Lower lobe of right lung (tissue), 2 donors: ENCODE results near the gene TMOD1. TPM values are rescaled to one million over a fixed set of nuclear protein-coding genes. Genes with fewer than 3 reads are reported as not detected.

ENCODE experiments used
- ATAC-seq, 2 donors: fragments of 200-7000 bp; cut with Tn5 transposase; one replicate each; pipeline ENCODE4 v1.9.1; 2020 to 2022; ENCODE audit warnings: mild to moderate bottlenecking in 2 of 2, moderate library complexity in 2 of 2
- DNase-seq: peaks from one replicate; pipeline ENCODE4 v3.0.0-alpha.2; 2020
- H3K27ac ChIP-seq: fragments of 200-600 bp; one replicate; pipeline ENCODE4 v1.8.0; 2022
- H3K27me3 ChIP-seq: fragments of 200-600 bp; one replicate; pipeline ENCODE4 v1.8.0; 2022; ENCODE audit warnings: low read depth
- H3K36me3 ChIP-seq: fragments of 200-600 bp; one replicate; pipeline ENCODE4 v1.8.0; 2022; ENCODE audit warnings: mild to moderate bottlenecking
- H3K4me1 ChIP-seq: fragments of 200-600 bp; one replicate; pipeline ENCODE4 v1.8.0; 2022
- H3K4me3 ChIP-seq: fragments of 200-600 bp; one replicate; pipeline ENCODE4 v1.8.0; 2022; ENCODE audit warnings: mild to moderate bottlenecking
- H3K9me3 ChIP-seq: fragments of 200-600 bp; one replicate; pipeline ENCODE4 v1.8.0; 2022
- intact Hi-C: fragments of 100-400 bp; cut with DNase I; formaldehyde crosslinking; loops from one replicate; pipeline ENCODE4 v1.11.0; 2022
- total RNA-seq: library from RNA; stranded (reverse); fragmentation: NEBNext Ultra II Directional; extraction: Animal tissue kit (Norgen Biotek cat#: 25700); gene quantifications from one replicate; pipeline ENCODE4 v1.2.1, GENCODE V29; 2021
- TF ChIP-seq, protein P1 (sequence below): fragments of 200-600 bp; IDR thresholded peaks from one replicate; pipeline ENCODE4 v1.8.0; 2022; ENCODE audit warnings: antibody characterized with exemption, mild to moderate bottlenecking
- donor health status: DM: no; HTN: yes; CAD: no; lungs with severe emphysema.

Gene TMOD1
- total RNA-seq, 1 donor from 2014 or later, result 7.9 TPM

DNA sequence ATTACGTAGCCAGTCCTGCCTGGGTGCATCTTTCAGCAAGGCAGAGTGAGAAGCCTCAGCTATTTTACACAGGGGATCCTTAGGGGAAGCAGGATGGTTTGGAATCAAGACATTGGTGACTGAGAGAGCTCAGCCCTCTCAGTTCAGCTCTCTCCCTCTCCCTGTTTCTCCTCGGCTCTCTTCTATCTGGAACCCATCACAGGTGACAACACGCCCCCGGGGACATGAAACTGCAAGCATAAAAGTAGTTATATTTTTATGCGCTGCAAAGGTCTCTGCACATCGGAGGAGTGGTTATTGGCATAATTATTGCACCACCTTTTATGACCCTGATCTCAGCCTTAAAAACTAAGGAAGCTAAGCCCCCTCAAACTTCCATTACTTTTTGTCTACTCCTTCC lies 14.2 kb downstream of the TMOD1 start:
- DNase-seq (no peak), ATAC-seq (no peak)
- H3K4me3 ChIP-seq, result no peak overlapping the region
- no peaks in the 10 kb centered on the region for H3K9me3 ChIP-seq
- H3K36me3 ChIP-seq, result no peaks in the 10 kb centered on the region
- TF ChIP-seq, protein P1, sequence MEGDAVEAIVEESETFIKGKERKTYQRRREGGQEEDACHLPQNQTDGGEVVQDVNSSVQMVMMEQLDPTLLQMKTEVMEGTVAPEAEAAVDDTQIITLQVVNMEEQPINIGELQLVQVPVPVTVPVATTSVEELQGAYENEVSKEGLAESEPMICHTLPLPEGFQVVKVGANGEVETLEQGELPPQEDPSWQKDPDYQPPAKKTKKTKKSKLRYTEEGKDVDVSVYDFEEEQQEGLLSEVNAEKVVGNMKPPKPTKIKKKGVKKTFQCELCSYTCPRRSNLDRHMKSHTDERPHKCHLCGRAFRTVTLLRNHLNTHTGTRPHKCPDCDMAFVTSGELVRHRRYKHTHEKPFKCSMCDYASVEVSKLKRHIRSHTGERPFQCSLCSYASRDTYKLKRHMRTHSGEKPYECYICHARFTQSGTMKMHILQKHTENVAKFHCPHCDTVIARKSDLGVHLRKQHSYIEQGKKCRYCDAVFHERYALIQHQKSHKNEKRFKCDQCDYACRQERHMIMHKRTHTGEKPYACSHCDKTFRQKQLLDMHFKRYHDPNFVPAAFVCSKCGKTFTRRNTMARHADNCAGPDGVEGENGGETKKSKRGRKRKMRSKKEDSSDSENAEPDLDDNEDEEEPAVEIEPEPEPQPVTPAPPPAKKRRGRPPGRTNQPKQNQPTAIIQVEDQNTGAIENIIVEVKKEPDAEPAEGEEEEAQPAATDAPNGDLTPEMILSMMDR, result no peak
- intact Hi-C loops, result no loop called here
- H3K4me1 ChIP-seq, result peaks cover 26% of the 10 kb centered on the region
- H3K27me3 ChIP-seq, result no peaks in the 10 kb centered on the region
- H3K27ac ChIP-seq, result no peak overlapping the region

DNA sequence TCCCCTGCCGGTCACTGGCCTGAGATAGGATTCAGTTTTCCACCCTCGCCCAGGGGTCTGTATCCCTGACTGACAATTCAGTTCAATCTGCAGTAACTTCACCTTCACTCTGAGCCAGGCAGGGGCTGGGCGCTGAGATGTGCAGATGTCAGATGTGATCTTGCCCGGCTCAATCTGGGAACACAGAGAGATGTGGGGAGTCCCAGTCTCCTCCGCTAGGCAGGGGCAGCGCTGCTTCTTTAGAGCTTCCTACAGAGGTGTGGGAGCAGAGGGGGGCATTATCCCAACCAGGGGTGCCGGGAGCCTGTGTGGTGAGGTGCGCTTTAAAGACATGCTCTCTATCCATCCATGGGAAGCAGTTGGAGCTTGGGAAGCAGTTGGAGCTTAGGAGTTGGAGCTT lies 14.6 kb downstream of the TMOD1 start:
- no peak for ATAC-seq
- Histone ChIP-seq H3K27ac (no peak overlapping the region), H3K36me3 (no peaks in the 10 kb centered on the region), H3K27me3 (no peaks in the 10 kb centered on the region), H3K4me3 (no peak overlapping the region), H3K9me3 (no peaks in the 10 kb centered on the region), H3K4me1 (peaks cover 26% of the 10 kb centered on the region)
- intact Hi-C loops, result no loop called here
- no peak for DNase-seq
- TF ChIP-seq, protein P1, result no peak

DNA sequence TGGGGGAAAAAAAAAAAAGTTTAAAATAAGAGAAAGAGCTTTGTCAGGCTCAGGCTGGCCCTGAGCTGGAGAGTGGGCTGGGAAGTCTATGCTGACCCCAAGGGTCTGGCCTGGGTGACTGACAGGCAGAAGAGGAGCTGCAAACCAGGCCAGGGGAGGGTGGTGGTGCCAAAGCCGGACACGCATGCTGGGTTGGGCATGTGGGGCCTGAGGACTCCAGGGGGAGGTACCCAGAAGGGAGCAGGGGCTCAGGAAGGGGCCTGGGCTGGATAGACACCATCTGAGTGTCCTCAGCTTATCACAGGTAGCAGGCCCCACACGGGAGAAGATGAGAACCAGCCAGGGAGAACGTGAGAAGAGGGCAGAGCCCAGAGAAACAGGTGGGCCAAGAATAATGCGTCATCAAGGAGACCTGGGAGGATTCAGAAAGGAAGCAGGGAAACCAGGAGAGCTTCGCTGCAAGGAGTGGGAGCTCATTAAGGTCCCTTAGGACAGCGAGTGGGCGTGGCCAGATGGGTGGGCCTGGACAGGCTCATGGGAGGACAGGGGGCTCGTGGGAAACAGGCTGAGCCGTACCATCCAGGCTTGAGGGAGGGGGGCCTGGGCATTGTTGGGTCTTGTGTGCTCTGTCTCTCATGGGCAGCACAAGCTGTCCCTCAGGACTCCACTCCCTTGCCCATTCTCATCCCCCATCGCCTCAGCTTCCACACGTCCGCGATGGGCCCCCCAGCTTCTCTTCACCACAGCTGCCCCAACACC lies 16.0 kb downstream of the TMOD1 start:
- intact Hi-C loops, result no loop called here
- no peak for ATAC-seq
- Histone ChIP-seq H3K4me3 (no peak overlapping the region), H3K4me1 (peaks cover 26% of the 10 kb centered on the region), H3K27me3 (no peaks in the 10 kb centered on the region), H3K36me3 (no peaks in the 10 kb centered on the region), H3K9me3 (no peaks in the 10 kb centered on the region), H3K27ac (no peak overlapping the region)
- TF ChIP-seq, protein P1, result no peak
- DNase-seq, result no peak

DNA sequence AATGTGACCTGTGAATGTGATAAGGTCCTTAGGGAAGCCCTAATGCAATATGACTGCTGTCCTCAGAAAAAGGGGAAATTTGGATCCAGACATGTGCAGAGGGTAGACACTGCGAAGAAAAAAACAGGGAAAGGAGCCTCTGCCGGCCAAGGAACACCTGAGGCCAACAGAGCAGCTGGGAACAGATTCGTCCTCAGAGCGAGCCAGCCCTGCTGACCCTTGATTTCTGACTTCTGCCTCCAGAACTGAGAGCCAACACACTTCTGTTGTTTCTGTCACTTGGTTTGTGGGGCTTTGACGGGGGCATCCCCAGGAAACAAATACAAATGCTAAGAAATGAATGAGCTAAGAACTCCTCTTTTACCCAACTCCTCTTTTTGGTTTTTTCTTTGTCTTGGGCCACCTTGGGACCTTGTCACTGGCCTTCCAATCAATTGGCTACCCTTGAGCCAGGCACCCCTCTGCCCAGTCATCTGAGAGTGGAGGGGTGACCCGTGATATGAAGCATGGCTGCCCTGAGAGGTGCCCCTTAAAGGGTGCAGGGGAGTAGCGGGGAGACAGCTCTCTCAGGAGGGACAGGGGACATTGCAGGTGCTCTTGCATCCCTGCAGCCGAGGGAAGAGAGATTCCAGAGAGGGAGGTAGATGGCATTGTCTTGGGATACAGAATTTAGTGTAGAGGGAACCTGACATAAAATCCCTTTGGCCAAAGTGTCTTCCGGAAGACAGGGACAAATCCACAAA lies 16.9 kb downstream of the TMOD1 start:
- DNase-seq (no peak), ATAC-seq (no peak)
- H3K4me3 ChIP-seq, result no peak overlapping the region
- H3K9me3 ChIP-seq, result no peaks in the 10 kb centered on the region
- no peaks in the 10 kb centered on the region for H3K36me3 ChIP-seq
- peaks cover 26% of the 10 kb centered on the region for H3K4me1 ChIP-seq
- TF ChIP-seq, protein P1, result no peak
- intact Hi-C loops, result no loop called here
- no peaks in the 10 kb centered on the region for H3K27me3 ChIP-seq
- peak overlapping the region; percentile 47 for H3K27ac ChIP-seq

DNA sequence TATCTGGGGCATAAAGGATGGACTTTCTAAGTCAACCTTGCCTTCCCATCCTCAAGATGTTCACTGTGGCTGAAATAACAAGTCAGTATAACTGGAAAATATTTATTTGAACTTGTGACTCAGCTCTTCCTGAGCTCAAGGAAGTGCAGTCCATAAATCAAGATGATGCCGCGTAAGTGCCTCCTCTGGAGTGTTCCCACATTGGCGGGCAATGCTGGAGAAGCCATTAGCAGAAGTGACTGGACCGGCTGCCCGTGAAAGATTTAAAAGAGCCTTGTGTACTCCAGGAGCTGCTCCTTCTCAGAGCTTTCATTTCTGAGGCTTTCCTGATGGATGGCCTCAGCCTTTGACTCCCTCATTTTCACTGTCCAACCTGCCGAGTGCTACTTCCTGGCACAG lies 17.4 kb downstream of the TMOD1 start:
- ATAC-seq (peak; percentile 69 to 89), DNase-seq (no peak)
- Histone ChIP-seq H3K4me3 (no peak overlapping the region), H3K9me3 (no peaks in the 10 kb centered on the region), H3K36me3 (no peaks in the 10 kb centered on the region), H3K4me1 (peaks cover 26% of the 10 kb centered on the region), H3K27me3 (no peaks in the 10 kb centered on the region), H3K27ac (peak overlapping the region; percentile 47)
- intact Hi-C loops, result no loop called here
- TF ChIP-seq, protein P1, result no peak
